NOMO-1 treated with dmso at 0.1 percent for 144 hours (cell line): Measurements from ENCODE around the gene MKRN2.

Source experiments
- DNase-seq: peaks from one replicate; lab custom pipeline; 2025; ENCODE audit not compliant: unreplicated experiment; lab: John Stamatoyannopoulos, UW

The MKRN2 gene

DNA sequence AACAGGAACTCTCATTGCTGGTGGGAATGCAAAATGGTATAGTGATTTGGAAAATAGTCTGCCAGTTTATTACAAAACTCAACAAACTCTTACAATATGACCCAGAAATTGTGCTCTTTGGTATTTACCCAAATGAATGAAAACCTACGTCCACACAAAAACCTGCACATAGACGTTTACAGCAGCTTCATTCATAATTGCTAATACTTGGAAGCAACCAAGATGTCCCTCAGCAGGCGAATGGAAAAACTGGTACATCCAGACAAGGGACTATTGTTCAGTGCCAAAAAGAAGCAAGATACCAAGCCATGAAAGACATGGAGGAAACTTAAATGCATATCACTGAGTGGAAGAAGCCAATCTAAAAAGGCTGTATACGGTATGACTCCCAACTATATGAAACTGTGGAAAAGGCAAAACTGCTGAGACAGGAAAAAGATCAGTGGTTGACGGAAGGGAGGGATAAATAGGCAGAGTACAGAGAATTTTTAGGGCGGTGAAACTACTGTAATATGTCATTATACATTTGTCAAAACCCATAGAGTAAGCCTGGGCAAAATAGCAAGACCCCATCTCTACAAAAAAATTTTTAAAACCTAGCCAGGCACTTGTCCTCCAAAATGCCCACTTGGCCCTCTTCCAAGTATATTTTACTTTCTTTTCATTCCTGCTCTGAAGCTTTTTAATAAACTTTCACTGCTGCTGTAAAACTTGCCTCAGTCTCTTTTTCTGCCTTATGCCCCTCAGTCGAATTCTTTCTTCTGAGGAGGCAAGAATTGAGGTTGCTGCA is 6.7 kb upstream of the MKRN2 start:
- DNase-seq, result no peak

DNA sequence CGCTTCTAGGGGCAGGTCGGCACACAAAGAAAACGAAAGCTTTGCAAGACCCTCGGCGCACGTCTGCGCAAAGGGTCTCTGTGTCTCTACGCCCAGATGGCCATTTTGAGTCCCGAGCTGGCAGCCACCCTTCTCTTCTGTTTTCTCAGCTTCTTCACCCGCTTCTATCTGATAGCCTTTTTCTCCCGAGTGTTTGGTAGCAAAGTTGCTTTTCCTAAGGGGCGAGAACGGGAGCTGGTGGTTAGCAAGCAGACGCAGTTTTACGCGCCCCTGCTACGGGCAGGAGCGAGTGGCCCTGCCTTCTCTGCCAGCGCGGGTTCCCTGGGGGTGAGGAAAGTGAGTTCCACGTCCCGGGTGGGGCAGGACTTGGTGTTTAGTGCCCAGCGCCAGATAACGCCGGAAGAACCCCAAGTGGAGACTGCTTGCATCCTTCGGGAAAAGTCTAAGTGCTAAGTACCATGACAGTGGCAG is 2.9 kb upstream of the MKRN2 start:
- no peak for DNase-seq

DNA sequence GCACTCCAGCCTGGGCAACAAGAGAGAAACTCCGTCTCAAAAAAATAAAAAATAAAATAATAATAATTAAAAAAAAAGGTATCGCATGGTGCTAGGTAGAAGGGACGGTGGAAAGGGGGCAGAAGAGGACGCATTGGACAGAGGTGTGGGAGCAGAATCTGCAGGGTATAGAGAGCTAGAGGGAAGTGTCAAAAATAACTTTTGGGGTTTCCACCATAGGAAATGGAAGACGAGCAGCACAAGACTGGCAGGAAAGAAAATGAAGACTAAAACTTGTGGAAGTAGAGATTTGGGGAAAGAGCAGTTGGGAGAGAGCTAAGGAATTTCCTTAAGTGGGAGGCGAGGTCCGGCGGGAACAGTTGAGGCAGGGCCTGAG is 585 bp upstream of the MKRN2 start:
- no peak for DNase-seq

DNA sequence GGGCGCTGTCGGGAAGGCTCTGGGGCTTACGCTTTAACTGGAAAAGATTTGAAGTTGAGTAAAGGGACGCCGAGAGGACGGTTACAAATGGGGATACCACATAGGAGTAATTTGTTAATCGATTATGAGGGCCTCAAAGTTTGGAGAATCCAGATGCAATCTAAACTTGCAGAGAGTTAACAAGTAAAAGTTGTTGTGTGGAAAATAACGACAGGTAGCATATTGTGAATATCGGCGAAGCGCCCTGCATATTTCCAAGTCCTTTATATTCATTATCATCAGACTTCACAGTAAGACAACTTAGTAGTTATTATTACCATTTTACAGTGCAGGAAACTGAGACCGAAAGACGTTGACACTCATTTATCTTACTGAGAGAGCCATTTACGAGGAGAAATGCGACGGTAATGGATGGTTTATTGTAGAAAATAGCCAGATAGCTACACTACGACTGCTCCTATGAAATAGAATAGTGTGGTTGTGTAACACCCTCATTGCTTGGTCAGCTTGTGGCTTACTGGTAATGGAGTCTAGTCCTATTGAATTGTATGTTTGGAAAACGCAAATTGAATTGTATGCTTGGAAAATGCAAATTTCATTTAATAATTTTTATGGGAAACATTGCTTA is 700 bp downstream of the MKRN2 start:
- no peak for DNase-seq

DNA sequence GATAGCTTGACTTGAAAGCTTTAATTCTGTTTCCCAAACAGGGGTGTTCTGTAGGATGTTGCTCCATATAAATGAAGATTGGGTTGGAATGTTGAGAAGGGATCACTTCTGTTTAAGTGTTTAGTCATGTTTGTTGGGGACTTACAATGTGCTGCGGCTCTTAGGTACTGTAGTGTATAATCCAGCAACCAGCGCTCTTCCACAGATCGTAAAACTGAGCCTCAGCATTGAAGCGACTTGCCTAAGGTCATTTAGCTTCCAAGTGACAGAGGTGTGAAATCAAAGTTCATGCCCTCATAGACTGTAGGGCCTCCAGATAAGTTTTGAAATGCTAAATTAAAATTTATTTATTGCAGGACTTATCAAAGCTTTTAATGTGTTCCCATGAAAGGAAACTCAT is 1.8 kb downstream of the MKRN2 start:
- DNase-seq, result no peak

DNA sequence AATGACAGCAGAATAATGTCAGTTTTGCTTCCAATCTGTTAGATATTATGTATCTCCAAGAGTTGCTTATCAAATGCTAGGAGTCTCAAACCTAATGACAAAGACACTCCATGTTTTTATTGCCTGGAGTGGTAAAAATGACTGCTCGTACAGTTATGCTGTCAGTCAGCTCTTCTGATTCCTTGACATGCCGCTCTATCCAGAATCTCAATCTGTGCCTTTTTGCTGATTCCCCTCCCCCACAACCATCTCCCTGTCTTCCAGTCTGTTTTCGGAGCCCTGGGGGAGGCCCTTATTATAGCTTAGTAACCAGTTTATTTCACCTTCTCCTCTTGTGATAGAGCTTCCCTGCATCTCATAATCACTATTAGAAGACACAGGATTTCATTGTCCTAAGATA is 2.6 kb downstream of the MKRN2 start:
- DNase-seq, result no peak

DNA sequence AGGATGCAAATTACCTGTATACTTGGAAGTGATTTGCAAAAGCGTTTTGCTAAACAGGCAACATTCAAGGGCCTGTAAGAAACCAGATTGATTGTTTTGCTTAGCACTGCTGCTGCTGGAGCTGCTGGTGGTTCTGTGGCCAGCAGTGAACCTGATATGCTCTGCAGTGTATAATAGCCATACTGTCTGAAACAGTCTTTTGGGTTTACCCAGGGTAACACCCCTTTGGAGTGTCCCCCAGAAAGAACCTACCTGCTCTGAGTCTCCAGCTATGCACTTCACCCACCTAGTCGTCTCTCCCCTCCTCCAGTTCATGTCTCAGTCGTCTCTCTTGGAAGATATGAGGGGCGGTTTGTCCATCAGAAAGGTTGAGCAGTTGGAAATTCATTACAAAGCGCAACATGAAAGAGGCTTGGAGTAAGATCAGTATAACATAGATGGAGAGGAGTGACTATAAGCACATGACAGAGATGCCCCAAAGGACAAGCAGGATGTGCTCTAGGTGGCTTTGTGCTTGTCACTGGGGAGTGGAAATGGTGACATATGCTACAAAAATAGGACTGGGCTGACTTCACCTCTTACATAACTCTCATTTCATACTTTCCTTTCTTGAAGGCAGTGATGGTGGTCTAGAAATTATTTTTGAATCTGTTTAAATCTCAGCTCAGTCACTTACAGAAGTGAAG is 3.8 kb downstream of the MKRN2 start:
- DNase-seq, result no peak

DNA sequence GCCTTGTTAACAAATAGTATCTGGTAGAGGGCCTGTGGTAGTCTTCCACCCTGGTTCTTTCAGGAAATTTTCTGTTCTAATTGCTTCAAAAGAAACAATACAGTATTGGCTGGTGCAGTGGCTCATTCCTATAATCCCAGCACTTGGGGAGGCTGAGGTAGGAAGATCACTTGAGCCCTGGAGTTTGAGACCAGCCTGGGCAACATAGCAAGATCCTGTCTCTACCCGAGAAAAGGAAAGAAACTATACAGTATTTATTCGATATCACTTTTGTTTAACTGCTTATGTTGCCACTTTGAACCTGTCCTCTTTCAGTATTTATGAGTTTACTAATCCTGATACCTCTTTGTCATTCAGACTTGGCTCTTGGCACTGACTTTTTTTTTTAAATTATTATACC is 4.5 kb downstream of the MKRN2 start:
- DNase-seq, result no peak

DNA sequence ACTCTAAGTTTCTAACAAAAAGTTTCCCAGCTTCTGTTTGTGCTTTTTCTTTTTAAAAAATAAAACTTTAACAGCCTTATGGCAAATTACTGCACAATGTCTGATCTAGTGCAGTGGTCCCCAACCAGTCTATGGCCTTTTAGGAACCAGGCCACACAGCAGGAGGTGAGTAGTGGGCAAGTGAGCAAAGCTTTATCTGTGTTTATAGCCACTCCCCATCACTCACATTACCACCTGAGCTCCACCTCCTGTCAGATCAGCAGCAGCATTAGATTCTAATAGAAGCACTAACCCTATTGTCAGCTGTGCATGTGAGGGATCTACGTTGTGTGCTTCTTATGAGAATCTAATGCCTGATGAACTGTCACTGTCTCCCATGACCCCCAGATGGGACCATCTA is 5.6 kb downstream of the MKRN2 start:
- DNase-seq, result no peak

DNA sequence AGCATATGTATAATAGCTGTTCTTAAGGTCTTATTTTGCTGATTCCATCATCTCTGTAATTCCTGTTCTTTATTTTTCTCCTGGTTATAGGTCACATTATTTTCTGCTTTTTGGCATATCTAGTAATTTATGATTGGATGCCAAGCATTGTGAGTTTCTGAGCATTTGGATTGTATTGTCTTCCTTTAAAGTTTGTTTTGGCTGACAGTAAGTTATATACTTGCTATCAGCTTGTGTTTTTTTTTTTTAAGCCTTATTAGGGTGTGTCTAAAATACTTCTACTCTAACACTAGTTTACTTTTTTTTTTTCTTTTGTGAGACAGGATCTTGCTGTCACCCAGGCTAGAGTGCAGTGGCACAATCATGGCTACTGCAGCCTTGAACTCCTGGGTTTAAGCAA is 10.1 kb downstream of the MKRN2 start:
- no peak for DNase-seq

DNA sequence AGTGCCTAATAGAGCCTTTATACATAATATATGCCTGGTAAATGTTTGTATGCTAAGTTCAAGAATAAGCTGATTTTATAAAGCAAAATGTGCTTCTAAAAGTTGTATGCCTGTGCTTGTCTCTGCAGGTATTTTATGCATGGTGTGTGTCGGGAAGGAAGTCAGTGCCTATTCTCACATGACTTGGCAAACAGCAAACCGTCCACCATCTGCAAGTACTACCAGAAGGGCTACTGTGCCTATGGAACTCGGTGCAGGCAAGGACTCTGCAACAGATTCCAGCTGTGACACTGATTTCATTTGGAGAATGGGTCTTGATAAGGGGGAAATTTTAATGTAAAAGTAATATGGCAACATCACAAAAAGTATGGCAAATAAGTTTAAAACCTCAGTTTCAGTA is 11.9 kb downstream of the MKRN2 start:
- DNase-seq, result no peak

DNA sequence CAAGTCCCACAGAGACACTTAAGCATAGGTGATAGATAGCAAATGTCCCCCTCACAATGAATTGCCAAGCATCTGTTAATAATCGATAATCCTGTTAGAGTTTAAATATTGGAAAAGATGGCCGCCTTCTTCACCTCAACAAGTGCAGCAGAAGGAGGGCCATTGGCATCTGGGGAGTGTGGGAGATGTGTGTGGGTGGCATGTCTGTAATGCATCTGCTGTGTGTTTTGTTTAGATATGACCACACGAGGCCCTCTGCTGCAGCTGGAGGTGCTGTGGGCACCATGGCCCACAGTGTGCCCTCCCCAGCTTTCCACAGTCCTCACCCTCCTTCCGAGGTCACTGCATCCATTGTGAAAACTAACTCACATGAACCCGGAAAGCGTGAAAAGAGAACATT is 12.9 kb downstream of the MKRN2 start:
- DNase-seq, result no peak

DNA sequence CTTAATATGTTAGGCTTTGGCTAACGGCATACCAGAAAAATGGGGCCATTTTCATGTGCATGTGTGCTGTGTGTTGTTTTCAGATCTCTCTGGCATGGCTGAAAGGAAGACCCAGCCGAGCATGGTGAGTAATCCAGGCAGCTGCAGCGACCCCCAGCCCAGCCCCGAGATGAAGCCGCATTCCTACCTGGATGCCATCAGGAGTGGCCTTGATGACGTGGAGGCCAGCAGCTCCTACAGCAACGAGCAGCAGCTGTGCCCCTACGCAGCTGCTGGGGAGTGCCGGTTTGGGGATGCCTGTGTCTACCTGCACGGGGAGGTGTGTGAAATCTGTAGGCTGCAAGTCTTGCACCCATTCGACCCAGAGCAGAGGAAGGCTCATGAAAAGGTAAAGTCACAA is 15.1 kb downstream of the MKRN2 start:
- no peak for DNase-seq

DNA sequence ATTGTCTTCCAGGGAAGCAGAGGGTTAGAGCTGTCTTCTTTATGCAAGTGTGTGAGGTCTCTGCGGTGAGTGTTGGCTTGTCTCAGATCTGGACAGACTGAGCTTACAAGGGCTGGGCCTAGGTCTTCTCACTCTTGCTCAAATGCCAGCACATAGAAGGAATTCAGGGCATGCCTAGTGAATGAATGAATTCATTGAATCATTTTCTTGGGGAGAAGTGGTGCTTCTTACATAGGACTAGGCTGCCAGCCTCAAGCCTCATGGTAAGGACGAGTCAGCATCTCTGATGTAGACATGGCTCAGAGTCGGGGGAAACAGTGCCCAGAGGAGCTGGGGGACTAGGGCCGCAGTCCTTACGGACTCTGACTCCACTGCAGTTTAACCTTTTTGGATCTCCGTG is 17.2 kb downstream of the MKRN2 start:
- DNase-seq, result no peak

DNA sequence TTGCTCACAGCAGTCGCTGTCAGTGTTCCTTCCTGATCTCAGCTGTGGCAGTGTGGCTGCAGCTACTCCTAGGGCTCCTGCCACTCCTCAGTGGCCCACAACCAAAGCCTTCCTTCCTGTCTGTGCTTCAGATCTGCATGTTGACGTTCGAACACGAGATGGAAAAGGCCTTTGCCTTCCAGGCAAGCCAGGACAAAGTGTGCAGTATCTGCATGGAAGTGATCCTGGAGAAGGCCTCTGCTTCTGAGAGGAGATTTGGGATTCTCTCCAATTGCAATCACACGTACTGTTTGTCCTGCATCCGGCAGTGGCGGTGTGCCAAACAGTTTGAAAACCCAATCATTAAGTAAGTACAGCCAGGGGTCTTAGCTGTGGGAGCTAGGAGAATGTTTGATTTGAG is 17.8 kb downstream of the MKRN2 start:
- no peak for DNase-seq

DNA sequence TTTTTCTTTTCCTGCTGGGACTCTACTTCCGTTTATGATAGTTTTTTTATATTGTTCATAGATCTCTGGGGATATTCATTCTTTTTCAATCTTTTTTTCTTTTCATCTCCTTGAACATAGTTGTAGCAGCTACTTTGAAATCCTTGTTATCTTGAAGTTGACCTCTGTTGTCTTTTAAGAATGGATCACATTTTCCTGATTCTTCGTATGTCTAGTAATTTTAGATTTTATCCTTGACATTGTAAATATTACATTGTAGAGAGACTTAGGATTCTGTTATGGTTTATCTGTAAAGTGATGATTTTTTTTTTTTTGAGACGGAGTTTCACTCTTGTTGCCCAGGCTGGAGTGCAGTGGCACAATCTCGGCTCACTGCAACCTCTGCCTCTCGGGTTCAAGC is 20.5 kb downstream of the MKRN2 start:
- DNase-seq, result no peak

DNA sequence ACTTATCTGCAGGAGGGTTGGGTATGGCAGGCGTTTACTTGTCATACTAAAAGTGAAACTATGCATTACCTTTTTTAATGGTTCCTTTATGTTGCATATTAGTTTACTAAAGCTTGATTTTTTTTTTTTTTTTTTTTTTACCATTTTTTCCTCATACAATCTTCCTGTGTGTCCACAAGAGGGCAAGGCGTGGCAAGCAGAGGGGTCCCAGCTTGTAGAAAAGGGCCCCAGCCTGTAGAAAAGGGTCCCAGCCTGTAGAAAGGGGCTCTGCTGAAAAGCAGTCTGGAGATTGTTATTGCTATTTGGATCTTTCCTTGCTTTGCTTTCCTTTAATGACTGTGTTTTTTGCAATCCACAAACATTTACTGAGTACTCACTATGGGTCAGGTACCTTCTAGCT is 21.9 kb downstream of the MKRN2 start:
- no peak for DNase-seq

DNA sequence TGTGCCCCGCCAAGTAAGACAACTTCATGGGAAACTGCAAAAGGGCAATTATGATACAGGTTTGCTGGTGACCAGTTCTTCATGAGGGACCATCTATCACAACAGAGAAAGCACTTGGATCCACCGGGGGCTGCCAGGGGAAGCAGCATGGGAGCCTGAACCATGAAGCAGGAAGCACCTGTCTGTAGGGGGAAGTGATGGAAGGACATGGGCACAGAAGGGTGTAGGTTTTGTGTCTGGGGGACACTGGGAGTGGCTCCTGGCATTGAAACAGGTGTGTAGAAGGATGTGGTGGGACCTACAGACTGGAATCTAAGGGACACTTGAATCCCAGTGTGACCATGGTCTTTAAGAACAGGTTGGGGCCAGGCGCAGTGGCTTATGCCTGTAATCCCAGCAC is 22.6 kb downstream of the MKRN2 start:
- no peak for DNase-seq

DNA sequence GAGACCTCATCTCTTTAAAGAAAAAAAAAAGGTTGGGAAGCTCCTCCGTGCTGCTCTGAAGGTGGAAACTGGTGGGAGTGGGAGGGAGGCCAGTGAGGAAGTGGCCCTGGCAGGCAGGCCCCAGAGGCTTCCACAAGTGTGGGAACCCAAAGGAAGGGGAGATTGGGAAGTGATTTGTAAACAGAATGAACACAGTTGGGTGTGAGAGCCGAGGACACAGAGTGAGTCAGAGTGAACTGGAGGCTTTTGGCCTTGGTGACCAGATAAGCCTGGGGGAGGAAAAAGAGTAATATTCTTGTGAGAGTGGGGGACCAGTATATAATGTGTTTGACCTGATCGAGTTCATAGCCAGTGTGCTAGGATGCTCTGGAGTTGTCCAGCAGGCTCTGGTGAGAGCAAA is 23.0 kb downstream of the MKRN2 start:
- DNase-seq, result no peak

DNA sequence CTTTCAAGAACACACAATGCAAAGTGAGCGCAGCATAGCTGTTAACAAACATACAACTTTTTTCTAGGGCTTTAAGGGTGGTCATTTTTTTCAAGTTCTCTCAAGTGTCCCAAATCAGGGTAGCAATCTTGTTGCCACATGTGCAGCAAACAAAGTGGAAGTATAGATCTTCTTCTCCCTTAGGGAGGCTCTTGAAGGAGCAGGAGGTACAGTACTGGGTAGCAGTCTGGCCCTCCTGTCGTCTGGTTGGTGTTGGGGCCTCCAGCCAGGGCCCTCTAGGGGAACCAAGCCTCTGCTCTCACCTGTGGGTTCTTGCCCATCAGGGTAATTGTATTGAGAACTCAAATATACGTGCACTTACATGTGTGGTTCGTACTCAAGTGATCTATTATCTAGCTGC is 25.8 kb downstream of the MKRN2 start:
- DNase-seq, result no peak

DNA sequence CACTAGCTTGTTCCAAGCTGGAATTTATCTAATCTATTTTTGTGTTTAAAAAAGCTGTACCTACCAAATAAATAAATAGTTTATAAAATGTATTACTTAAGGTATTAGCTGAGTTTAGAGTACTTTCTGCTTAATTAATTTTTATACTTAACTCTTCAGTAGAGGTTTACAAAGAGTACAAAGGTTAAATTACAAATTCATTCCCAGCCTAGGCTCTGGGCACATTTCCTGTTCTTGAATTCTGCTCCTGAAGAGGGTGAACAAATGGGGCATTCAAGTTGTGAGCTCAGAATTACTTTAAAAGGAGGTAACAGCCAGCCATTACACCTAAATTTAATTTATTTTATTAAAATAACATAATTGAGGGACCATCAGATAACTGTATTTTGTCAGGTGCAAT is 26.4 kb downstream of the MKRN2 start:
- DNase-seq, result no peak

DNA sequence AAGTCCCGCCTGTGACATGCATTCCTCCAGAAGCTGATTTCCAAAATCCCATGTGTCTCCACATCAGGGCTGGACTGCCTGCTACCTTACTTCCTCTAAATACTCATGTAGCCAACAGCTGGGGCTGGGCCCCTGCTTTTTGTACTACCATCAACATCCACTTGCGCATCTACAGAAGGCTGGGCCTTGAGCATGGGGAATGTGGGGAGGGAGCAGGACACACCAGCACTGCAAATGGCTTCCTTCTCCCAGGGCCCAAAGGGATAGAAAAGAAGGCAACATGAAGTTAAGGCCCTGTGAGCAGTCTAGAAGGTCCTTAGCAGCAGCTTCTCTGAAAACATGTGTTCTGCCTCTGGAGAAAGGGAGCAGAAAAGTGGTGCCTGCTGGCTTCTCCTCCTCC is 27.2 kb downstream of the MKRN2 start:
- DNase-seq, result no peak
